ENCODE data around the gene C1S.
A peak's percentile ranks its signal among the peaks of the same experiment; 100 is the strongest.
"Not testable (repeated sequence)": the region's sequence is repeated elsewhere in the genome, so short reads cannot be mapped to it uniquely, and the experiment has no call there.

The C1S gene

DNA sequence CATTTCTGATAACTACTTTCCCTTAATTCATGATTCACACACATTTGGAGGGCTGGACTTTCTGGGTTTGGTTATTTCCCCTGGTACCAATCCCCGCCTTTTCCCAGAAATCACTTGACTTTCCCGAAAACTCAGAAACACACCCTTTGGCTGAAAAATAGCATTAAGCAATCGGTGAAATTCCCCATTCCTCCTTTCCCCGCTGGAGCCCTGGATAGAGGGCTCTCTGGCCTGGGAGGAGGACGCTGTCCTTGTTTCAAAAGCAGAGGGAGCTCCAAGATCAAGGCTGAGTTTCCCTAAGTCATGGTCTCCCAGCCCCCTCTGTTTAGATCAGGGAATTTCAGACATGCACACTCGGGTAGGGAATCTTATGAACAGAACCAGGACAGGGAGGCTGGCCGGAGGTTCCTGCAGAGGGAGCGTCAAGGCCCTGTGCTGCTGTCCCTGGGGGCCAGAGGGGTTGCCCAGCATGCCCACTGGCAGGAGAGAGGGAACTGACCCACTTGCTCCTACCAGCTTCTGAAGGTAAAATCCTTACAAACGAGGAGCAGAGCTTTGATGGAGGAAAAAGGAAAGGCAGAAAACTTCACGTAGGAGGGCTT, at the start of gene C1S:
Gene C1S (plus strand): TSS at position 366 of the 602 bp plus-strand sequence. CDS start 1,195 bp downstream, outside the sequence.
- no peak for DNase-seq (ENCODE audit: low read depth in 2 of 2, low spot score in 1 of 2)

DNA sequence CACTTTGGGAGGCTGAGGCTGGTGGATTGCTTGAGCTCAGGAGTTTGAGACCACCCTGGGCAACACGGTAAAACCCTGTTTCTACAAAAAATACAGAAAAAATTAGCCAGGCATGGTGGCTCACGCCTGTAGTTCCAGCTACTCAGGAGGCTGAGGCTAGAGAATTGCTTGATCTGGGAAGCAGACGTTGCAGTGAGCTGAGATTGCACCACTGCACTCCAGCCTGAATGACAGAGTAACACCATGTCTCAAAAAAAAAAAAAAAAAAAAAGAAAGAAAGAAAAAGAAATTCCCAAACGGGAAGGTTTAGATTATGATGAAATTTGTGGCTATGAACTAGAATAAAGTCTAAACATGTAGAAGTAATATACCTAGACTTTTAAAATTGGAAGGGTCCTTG, 49.1 kb upstream of the C1S start:
- not testable (repeated sequence) for DNase-seq (ENCODE audit: low read depth in 2 of 2, low spot score in 1 of 2)

DNA sequence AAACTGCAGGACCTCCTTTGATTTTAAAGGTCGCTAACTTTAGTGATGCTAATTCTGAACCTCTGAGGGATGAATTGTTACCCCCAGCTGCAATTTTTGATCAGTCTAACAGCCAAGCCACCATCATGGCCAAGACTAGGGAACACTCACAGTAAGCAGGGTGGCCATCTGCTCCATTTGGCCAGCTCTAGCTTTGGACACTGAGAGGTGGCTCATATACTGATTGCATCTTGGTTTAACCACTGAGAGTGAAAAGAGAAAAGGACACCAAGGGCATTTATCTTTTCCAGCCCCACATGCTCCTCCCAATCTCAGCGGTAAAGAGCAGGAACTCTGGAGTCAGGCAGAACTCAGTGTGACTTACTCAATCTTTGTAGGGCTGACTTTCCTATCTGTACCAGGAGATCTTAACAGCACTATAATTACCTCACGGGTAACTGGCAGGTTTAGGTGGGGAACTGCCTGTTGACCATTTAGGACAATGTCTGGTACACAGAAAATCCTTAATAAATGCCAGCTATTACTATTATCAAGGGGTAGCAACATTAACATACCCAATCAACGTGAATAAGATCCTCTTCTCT, 48.4 kb upstream of the C1S start:
- DNase-seq (ENCODE audit: low read depth in 2 of 2, low spot score in 1 of 2): no peak

DNA sequence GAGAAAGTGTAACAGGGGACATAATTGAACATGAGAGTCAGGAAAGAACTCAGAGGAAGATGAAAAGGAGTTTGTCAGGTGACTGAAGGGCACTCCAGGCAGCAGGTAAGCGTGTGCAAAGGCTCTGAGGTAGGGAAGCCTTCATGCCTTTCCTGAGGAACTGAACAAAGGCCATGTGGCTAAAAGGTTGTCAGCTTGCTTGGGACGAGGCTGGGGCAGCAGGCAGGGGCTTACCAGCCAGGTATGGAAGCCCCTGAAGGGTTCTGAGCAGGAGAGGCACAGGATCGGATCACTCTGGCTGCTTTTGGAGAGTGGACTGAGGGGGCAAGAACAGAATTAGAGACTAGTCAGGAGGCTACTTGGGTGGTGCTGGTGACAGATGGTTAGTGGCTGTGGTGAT, 47.4 kb upstream of the C1S start:
- DNase-seq (ENCODE audit: low read depth in 2 of 2, low spot score in 1 of 2): no peak

DNA sequence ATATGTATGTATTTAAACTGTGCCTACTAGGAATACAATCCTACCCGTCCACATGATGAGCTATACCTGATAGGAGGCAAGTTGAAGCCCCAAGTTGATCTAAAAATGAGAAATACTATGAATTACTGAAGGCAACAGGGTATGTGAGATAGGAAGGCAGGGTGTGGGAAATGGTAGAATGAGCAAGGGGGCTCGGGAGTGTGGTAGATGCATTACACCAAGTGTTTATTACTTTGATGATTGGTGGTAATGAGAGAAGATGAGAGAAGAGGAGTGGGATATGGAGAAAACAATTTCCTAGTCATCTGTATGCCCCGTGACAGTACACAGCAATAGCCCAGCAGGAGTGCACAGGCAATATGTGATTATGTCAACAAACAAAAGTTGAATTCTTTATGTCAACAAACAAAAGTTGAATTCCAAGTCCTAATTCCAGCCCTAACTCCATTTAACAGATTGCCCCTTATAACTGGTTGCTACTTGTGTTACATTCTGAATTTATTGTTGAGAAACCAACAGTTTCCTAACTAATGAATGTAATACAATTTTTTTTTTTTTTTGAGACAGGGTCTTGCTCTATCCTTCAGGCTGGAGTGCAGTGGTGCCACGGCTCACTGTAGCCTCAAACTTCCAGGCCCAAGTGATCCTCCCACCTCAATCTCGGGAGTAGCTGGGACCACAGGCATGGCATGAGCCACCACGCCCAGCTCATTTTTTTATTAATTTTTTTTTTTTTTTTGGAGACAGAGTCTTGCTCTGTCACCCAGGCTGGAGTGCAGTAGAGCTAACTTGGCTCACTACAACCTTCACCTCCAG, 44.8 kb upstream of the C1S start:
- DNase-seq (ENCODE audit: low read depth in 2 of 2, low spot score in 1 of 2): no peak

DNA sequence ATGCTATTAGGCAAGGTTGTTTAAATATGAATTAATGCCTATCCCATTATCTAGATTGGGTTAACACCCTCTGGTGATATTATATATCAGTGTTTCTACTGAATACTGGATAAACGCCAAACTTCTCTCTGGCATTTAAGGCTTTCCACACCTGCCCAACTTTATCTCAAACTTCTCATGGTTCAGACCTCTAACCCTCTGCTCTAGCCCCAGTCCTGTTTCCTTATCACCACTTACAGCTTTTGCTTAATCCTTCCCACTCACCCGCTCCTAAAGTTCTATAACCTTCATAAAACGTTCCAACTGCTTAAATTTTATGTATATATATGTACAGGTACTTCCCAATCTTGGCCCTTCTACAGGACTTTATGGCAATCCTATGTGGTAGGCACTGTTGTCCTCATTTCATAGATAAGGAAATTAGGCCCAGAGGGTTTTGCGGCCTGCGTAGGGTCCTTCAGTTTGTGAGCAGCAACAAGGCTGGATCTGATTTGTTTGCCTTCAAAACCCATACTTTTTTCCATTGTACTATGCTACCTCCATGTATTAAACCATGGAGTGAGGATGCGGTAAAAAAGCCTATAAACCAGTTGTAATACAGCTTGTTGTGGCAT, 43.5 kb upstream of the C1S start:
- DNase-seq (ENCODE audit: low read depth in 2 of 2, low spot score in 1 of 2): no peak

DNA sequence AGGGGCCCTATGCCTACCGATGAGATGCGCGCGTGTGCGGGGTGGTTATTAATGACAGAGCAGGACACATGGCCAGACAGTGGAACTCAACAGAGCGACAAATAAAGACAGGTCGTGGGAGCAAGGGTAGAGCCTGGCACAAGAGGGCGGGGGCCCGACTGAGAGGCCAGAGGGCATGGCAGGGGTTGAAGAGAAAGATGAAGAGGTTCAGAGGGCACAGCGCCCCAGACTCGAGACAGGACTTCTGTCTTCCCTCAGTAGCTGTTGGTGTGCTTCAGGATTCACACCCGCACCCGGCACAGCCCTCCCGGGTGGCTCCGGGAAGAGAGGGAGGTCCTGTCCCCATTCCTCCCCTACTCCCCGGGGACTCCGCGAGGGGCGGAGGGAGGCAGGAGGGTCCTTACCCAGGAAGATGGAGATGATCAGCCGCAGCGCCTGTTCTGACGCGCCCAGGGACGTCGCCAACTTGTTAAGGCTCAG, 42.6 kb upstream of the C1S start:
- DNase-seq (ENCODE audit: low read depth in 2 of 2, low spot score in 1 of 2): no peak

DNA sequence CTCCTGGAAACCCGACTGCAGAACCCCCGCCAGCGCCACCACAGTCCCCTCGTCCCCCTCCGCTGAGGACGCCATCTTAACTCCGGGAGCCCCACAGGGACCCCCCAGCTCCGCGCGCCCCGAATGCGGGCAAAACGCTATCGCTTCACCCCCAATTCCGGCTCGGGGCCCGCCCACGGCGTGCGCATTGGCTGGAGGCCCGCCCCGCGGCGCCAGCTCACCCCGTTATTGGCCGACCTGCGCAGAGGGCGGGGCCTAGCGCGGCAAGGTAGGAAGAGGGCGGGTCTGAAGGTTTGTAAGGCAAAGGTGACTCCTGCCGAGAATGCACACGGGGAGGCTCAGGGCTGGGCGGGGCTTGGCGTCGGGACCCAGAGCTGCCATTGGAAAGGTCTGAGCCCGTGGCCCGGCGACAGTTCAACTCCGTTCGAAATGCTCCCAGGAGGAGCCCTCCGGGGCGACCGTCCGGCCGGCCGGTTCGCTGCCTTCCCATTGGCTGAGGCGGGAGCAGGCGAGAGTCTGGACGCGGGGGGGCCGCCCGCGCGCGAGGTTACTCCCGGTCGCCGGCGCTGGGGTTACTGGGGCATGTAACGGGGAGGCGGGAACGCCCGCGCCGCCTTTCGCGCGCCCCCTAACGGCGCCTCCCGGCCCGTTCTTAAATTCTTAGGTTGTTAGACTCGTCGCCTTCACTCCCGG, 42.0 kb upstream of the C1S start, which contains the start of gene LPCAT3:
Gene LPCAT3 (minus strand): TSS at position 127 of the 693 bp plus-strand sequence. CDS start 52 bp downstream, at position 75.
- DNase-seq (ENCODE audit: low read depth in 2 of 2, low spot score in 1 of 2): peak; percentile 91 to 95

DNA sequence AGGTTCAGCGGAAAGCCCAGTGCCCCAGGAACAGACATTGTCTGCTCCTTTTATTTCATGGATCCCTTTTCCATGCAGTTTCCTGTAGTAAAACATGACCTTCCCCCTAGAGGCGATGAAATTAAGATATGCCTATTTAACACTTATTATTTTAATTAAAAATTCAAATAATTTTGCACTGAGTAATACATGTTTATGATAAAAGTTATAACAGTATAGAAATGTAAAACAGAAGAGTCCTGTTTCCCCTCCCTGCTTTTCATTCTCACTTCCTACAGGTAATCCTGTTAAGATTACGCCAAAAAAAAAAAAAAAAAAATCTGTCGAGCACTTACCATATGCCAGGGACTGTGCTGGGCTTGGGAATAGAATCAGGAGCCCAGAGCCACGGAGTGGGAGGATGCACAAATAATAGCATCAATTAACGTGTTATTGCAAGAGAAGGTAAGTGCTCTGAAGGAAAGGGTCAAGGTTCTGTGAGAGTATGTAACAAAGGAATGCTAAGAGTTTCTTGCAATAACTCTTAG, 41.4 kb upstream of the C1S start:
- no peak for DNase-seq (ENCODE audit: low read depth in 2 of 2, low spot score in 1 of 2)

DNA sequence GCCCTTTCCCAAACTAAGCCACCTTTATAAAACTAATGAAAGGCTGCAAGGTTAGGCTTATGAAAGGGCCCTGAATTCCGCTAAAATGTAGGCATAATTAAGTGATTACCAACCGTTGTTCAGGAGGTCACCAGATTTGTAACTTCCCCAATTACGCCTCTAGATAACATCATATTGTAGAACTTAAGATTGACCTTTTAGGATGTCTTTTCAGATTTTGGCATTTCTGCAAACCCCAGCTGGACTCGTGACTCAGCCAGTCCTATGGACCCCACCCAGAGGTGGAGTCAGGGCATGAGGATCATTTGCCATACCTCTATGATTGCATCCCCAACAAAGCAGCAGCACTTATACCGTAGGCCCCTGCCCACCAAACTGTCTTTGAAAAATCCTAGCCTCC, 38.6 kb upstream of the C1S start:
- no peak for DNase-seq (ENCODE audit: low read depth in 2 of 2, low spot score in 1 of 2)

DNA sequence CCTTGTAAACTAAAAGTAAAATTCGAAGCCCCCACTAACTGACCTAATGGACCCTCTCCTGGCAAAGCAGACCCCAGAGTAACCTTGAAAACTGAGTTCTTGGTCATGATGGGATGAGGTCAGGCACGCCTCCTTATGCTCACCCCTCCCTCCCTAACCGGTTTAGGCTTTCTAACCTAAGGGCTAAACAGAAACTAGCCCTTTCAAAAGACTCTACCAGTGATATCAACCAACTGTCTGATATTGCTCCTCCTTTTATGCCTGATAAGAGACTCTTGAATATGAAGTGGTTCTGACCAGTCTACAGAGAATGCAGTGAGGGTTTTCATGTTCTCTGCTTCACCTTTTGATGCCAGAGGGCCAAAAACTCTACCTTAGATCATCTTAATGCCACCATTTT, 37.4 kb upstream of the C1S start:
- no peak for DNase-seq (ENCODE audit: low read depth in 2 of 2, low spot score in 1 of 2)

DNA sequence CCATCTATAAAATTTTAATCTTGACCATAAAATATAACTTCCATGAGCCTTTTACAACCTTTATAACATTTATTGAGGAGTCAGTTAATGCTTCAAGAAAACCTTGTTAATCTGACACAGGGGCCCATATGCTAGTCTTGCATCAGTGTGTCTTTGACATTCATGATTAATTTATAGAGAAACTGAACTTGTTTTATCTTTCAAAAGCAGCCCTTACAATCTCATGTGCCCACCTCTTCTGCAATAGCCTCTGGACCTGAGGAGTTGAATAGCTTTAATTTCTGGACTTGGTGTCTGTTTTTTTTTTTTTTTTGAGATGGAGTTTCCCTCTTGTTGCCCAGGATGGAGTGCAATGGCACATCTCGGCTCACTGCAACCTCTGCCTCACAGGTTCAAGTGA, 33.7 kb upstream of the C1S start:
- DNase-seq (ENCODE audit: low read depth in 2 of 2, low spot score in 1 of 2): no peak

DNA sequence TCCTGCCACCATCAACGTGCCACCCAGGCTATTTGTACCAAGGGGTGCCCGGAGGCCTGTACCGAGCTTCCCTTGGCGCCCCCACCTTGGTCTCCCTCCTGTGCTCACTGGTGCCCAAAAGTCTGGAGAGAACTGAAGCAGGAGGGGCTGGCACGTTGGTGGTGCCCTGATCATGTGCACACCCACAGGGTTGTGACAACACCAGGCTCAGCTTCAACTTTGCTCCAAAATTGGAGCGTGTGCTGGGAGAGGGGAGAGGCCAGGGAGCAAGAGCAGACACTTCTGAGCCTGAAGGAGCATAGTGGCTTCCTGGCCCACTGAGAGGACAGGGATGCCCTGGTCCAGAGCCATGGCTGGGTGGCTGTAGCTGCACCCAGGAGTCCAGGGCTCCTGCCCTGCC, 29.2 kb upstream of the C1S start:
- DNase-seq (ENCODE audit: low read depth in 2 of 2, low spot score in 1 of 2): no peak

DNA sequence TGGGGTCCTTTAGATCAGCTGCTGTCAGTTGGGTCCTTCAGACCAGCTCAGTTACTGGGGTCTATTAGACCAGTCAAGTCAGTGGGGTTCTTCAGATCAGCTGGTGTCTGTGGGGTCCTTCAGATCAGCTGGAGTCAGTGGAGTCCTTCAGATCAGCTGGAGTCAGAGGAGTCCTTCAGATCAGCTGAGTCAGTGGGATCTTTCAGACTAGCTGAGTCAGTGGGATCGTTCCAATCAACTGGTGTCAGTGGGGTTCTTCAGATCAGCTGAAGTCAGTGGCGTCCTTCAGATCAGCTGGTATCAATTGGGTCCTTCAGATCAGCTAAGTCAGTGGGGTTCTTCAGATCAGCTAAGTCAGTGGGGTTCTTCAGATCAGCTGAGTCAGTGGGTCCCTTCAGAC, 27.5 kb upstream of the C1S start:
- DNase-seq (ENCODE audit: low read depth in 2 of 2, low spot score in 1 of 2): no peak

DNA sequence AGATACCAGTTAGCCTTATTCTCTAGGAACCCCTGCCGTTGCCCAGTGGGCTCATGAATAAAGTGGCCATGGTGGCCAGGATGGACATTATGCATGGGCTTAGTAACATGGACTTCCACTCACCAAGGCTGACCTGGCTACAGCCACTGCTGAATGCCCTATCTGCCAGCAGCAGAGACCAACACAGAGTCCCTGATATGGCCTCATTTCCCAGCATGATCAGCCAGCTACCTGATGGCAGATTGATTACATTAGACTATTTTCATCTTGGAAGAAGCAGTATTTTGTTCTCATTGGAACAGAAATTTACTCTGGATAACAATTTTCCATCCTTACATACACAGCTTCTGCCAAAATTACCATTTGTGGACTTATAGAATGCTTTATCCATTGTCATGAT, 26.1 kb upstream of the C1S start:
- no peak for DNase-seq (ENCODE audit: low read depth in 2 of 2, low spot score in 1 of 2)

DNA sequence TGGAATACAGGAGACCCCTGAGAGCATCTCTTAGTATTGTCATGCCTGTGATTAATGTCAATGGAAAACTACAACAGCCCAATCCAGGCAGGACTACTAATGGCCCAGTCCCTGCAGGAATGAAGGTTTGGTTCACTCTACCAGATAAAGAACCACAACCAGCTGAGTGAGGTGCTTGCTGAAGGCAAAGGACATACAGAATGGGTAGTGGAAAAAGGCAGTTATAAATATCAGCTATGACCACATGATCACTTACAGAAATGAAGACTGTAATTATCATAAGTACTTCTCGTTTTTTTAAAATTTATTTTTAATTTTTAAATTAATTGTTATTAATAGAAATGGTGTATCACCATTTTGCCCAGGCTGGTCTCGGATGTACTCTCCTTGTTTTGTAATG, 25.1 kb upstream of the C1S start:
- DNase-seq (ENCODE audit: low read depth in 2 of 2, low spot score in 1 of 2): no peak

DNA sequence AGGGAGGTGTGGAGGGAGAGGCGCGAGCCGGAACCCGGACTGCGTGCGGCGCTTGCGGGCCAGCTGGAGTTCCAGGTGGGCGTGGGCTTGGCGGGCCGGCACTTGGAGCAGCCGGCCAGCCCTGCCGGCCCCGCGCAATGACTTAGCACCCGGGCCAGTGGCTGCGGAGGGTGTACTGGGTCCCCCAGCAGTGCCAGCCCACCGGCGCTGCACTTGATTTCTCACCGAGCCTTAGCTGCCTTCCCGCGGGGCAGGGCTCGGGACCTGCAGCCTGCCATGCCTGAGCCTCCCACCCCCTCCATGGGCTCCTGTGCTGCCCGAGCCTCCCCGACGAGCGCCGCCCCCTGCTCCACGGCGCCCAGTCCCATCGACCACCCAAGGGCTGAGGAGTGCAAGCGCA, 23.1 kb upstream of the C1S start:
- DNase-seq (ENCODE audit: low read depth in 2 of 2, low spot score in 1 of 2): not testable (repeated sequence)

DNA sequence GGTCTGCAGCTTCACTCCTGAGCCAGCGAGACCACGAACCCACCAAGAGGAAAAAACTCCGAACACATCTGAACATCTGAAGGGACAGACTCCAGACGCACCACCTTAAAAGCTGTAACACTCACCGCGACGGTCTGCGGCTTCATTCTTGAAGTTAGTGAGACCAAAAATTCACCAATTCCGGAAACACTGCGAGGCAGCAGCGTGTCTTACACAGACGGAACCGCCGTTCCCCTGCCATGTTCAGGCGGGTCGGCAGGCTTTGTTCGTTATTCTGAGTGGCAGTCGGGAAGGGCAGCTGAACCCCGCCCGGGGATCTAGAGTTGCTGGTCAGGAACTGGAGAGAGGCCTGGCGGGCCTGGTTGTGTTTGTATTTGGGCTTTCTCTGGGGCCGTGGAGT, 21.9 kb upstream of the C1S start:
- no peak for DNase-seq (ENCODE audit: low read depth in 2 of 2, low spot score in 1 of 2)

DNA sequence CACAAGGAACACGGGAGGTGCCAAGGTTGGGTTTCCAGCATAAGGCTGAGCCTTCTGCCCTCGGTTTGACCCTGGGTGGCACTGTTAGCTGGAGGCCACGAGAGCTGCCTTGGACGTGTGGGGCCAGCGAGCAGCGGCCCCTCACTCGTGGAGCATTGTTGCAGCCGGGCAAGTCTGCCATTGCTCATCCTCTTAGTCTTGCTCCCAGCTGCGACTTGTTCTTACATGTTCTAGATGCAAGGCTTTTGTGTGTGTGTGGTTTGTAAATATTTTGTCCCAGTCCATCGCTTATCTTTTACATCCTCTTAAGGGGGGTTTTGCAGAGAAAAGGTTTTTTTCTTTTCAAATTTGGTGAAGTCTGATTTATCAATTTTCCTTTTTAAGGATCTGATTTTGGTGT, 21.1 kb upstream of the C1S start:
- DNase-seq (ENCODE audit: low read depth in 2 of 2, low spot score in 1 of 2): no peak

DNA sequence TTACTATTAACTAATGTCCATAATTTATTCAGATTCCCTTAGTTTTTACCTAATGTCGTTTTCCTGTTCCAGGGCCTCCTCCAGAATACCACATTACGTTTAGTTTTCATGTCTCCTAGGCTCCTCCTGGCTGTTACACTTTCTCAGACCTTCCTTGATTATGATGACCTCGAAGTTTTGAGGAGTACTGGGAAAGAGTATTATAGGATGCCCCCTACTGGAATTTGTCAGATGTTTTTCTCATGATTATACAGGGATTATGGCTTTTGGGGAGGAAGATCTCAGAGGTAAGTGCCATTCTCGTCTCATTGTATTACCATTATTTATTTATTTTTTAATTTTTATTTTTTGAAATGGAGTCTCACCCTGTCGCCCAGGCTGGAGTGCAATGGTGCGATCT, 17.7 kb upstream of the C1S start:
- no peak for DNase-seq (ENCODE audit: low read depth in 2 of 2, low spot score in 1 of 2)

DNA sequence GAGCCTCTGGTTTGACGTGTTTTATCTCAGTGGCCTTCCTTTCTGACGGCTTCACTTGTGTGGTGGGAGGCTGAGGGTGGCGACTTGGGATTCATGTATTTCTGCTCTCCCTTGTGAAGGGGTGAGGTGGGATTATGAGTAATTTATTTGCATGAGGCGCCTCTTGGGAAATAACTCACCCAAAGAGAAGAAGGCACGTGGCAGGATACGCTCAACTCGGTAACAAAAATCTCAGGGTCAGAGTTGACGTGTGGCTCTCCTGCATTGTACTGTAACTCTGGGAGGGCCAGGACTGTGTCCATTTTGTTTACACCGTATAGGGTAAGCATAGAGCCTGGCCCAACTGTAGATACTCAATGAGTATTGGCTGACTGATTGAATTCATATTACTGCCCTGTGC, 14.6 kb upstream of the C1S start:
- DNase-seq (ENCODE audit: low read depth in 2 of 2, low spot score in 1 of 2): no peak

All from stimulated activated CD8-positive, alpha-beta memory T cell treated with anti-CD3 and anti-CD28 coated beads, Interleukin-4, amount 100 ng/mL, for 4 hours (primary cell).